HCT116 (cell line): Measurements from ENCODE around the gene RNASE2. TPM values are rescaled to one million over a fixed set of nuclear protein-coding genes. Genes with fewer than 3 reads are reported as not detected.

Source experiments
- ATAC-seq: fragments of 200-7000 bp; cut with Tn5 transposase; 2 replicates; pipeline ENCODE4 v1.9.1; 2020; ENCODE audit warnings: mild to moderate bottlenecking, moderate library complexity
- BruUV-seq: library from RNA; stranded (reverse); fragments of 400-500 nt; replicated peaks from 2 replicates; lab custom pipeline; 2021; lab: Mats Ljungman, UMichigan
- CTCF ChIA-PET: fragments of 300-600 bp; sonication (Branson Sonifier 250); formaldehyde crosslinking; loops from one replicate; lab custom pipeline; 2021; ENCODE audit warnings: antibody characterized with exemption; lab: Charles Lee
- POLR2A ChIA-PET: fragments of 300-600, 350-600 bp; sonication (Branson Sonifier 250); formaldehyde crosslinking; loops from one replicate; lab custom pipeline; 2021; ENCODE audit warnings: antibody characterized with exemption; lab: Charles Lee
- RAD21 ChIA-PET, 2 experiments: fragments of 300-600 bp; sonication (Branson Sonifier 250); formaldehyde crosslinking; loops; one replicate each; lab custom pipeline; 2023; ENCODE audit warnings: low total read pairs in 2 of 2; ENCODE audit not compliant: uncharacterized antibody in 2 of 2, unreplicated experiment in 2 of 2, low non-redundant PET in 1 of 2; lab: Charles Lee
- DNase-seq: peaks from one replicate; pipeline ENCODE4 v3.0.0-alpha.2; 2010; ENCODE audit warnings: low read depth, low spot score
- H2AFZ ChIP-seq: fragments of 200-600 bp; shearing (Covaris generic), sonication (generic); 2 replicates; pipeline ENCODE4 v1.6.1; 2017; ENCODE audit warnings: low read depth, mixed run types, mixed read lengths, antibody characterized with exemption, low read length; ENCODE audit not compliant: poor library complexity, severe bottlenecking
- H3K27ac ChIP-seq: 2 replicates; pipeline ENCODE4 v1.5.1; 2012; ENCODE audit warnings: low read depth, low read length
- H3K27me3 ChIP-seq: fragments of 200-600 bp; sonication (generic); 2 replicates; pipeline ENCODE4 v1.6.1; 2016; ENCODE audit warnings: mixed run types, low read length, mixed read lengths; ENCODE audit not compliant: insufficient read depth
- H3K36me3 ChIP-seq, 2 experiments: fragments of 200-500 bp in 1 of 2; fragments of 200-600 bp in 1 of 2; sonication (Bioruptor generic) in 1 of 2; sonication (generic) in 1 of 2; 2 replicates each; pipeline versions ENCODE4 v1.5.1 to v1.6.1; 2014 to 2016; ENCODE audit warnings: low read length in 2 of 2, inconsistent platforms in 1 of 2, mixed read lengths in 1 of 2, mixed run types in 1 of 2; ENCODE audit not compliant: insufficient read depth in 2 of 2, control insufficient read depth in 1 of 2
- H3K4me1 ChIP-seq, 2 experiments: fragments of 200-600 bp in 1 of 2; sonication (generic) in 1 of 2; 2 replicates each; pipeline versions ENCODE4 v1.5.1 to v1.6.1; 2012 to 2017; ENCODE audit warnings: low read length in 2 of 2, inconsistent platforms in 1 of 2, mild to moderate bottlenecking in 1 of 2, mixed read lengths in 1 of 2, mixed run types in 1 of 2, moderate library complexity in 1 of 2; ENCODE audit not compliant: insufficient read depth in 2 of 2, control insufficient read depth in 1 of 2
- H3K4me2 ChIP-seq: fragments of 200-600 bp; sonication (generic); 2 replicates; pipeline ENCODE4 v1.6.1; 2017; ENCODE audit warnings: mixed run types, low read length, mixed read lengths
- H3K4me3 ChIP-seq, 2 experiments: fragments of 200-600 bp in 1 of 2; sonication (generic) in 1 of 2; replicated peaks in 1 of 2; 2 replicates each; pipeline ENCODE4 v1.5.1; 2011 to 2016; ENCODE audit warnings: low read length in 2 of 2, control low read depth in 1 of 2, low read depth in 1 of 2, mild to moderate bottlenecking in 1 of 2, mixed read lengths in 1 of 2, mixed run types in 1 of 2
- H3K79me2 ChIP-seq: fragments of 200-600 bp; sonication (generic); 2 replicates; pipeline ENCODE4 v1.6.1; 2017; ENCODE audit warnings: mild to moderate bottlenecking, mixed run types, low read length, moderate library complexity, mixed read lengths; ENCODE audit not compliant: insufficient read depth
- H3K9ac ChIP-seq: fragments of 200-600 bp; sonication (generic); 2 replicates; pipeline ENCODE4 v1.6.1; 2016; ENCODE audit warnings: low read length, mixed read lengths
- H3K9me2 ChIP-seq: fragments of 200-600 bp; sonication (generic), shearing (Covaris generic); 2 replicates; pipeline ENCODE4 v1.6.1; 2017; ENCODE audit warnings: mixed run types, mild to moderate bottlenecking, moderate library complexity; ENCODE audit not compliant: insufficient read depth
- H3K9me3 ChIP-seq, 2 experiments: fragments of 200-500 bp in 1 of 2; fragments of 200-600 bp in 1 of 2; sonication (Bioruptor generic) in 1 of 2; sonication (generic) in 1 of 2; 2 replicates each; pipeline ENCODE4 v1.6.1; 2014 to 2017; ENCODE audit warnings: low read length in 2 of 2, mixed read lengths in 2 of 2, inconsistent platforms in 1 of 2, low read depth in 1 of 2, mild to moderate bottlenecking in 1 of 2, mixed run types in 1 of 2, moderate library complexity in 1 of 2; ENCODE audit not compliant: control insufficient read depth in 1 of 2, insufficient read depth in 1 of 2
- H4K20me1 ChIP-seq: fragments of 200-600 bp; sonication (generic), shearing (Covaris generic); 2 replicates; pipeline ENCODE4 v1.6.1; 2017; ENCODE audit warnings: mixed run types, mild to moderate bottlenecking, moderate library complexity; ENCODE audit not compliant: insufficient read depth
- CBX3 ChIP-seq: IDR thresholded peaks from 2 replicates; pipeline ENCODE4 v1.6.1; 2012; ENCODE audit warnings: low read depth
- CEBPB ChIP-seq: IDR thresholded peaks from 2 replicates; pipeline ENCODE4 v1.6.1; 2012; ENCODE audit warnings: low read depth
- CTCF ChIP-seq, 3 experiments: fragments of 200-600 bp in 1 of 3; sonication (generic) in 1 of 3; IDR thresholded peaks in 2 of 3; conservative IDR thresholded peaks in 1 of 3; 2 replicates each; pipeline ENCODE4 v1.5.1; 2012 to 2017; ENCODE audit warnings: low read depth in 2 of 3, low read length in 2 of 3, antibody characterized with exemption in 1 of 3, borderline replicate concordance in 1 of 3, control low read depth in 1 of 3, mild to moderate bottlenecking in 1 of 3, mixed read lengths in 1 of 3, mixed run types in 1 of 3, moderate library complexity in 1 of 3; ENCODE audit not compliant: insufficient read depth in 1 of 3
- EGR1 ChIP-seq: IDR thresholded peaks from 2 replicates; pipeline ENCODE4 v1.6.1; 2012; ENCODE audit warnings: low read depth
- ELF1 ChIP-seq: IDR thresholded peaks from 2 replicates; pipeline ENCODE4 v1.6.1; 2012; ENCODE audit warnings: low read depth, borderline replicate concordance
- FOSL1 ChIP-seq: IDR thresholded peaks from 2 replicates; pipeline ENCODE4 v1.6.1; 2012; ENCODE audit warnings: low read depth
- JUND ChIP-seq: IDR thresholded peaks from 2 replicates; pipeline ENCODE4 v1.6.1; 2012
- POLR2A ChIP-seq: IDR thresholded peaks from 2 replicates; pipeline ENCODE4 v1.7.0; 2011; ENCODE audit warnings: borderline replicate concordance; ENCODE audit not compliant: insufficient read depth, insufficient read length; ENCODE audit errors: extremely low read depth
- POLR2AphosphoS5 ChIP-seq: IDR thresholded peaks from 2 replicates; pipeline ENCODE4 v1.6.1; 2011; ENCODE audit warnings: mild to moderate bottlenecking, low read depth, low read length, moderate library complexity
- RAD21 ChIP-seq: IDR thresholded peaks from 2 replicates; pipeline ENCODE4 v1.6.1; 2012; ENCODE audit warnings: low read depth, mild to moderate bottlenecking
- TCF7L2 ChIP-seq: IDR thresholded peaks from 2 replicates; pipeline ENCODE4 v1.7.0; 2011; ENCODE audit warnings: borderline replicate concordance, inconsistent platforms; ENCODE audit not compliant: insufficient read depth, insufficient read length; ENCODE audit errors: extremely low read depth
- ZBTB33 ChIP-seq: IDR thresholded peaks from 2 replicates; pipeline ENCODE4 v1.6.1; 2011; ENCODE audit warnings: mild to moderate bottlenecking, low read length, moderate library complexity; ENCODE audit not compliant: insufficient replicate concordance; ENCODE audit errors: extremely low read depth
- ZNF274 ChIP-seq: fragments of 200-500 bp; sonication (Bioruptor generic); IDR thresholded peaks from 2 replicates; pipeline ENCODE4 v1.6.1; 2014; ENCODE audit warnings: mild to moderate bottlenecking, low read depth, low read length, inconsistent platforms
- intact Hi-C: fragments of 100-400 bp; cut with micrococcal nuclease; formaldehyde crosslinking; loops from 2 replicates; pipeline ENCODE4 v1.10.0; 2022
- total RNA-seq: library from RNA; stranded (reverse); gene quantifications from one replicate; pipeline ENCODE4 v1.2.1, GENCODE V29; 2021; ENCODE audit not compliant: unreplicated experiment
- TF ChIP-seq, protein P1 (sequence below): IDR thresholded peaks from 2 replicates; pipeline ENCODE4 v1.6.1; 2012

The RNASE2 gene
- total RNA-seq, 1 experiment from 2014 or later, result not detected

- Histone ChIP-seq H3K27ac (no peak overlapping the region), H3K27me3 (no peaks in the 10 kb centered on the region), H3K9me2 (no peaks in the 10 kb centered on the region), H3K9ac (no peak overlapping the region), H3K36me3 (no peaks in the 10 kb centered on the region), H3K4me2 (no peak overlapping the region), H3K4me1 (peaks cover 10 to 14% of the 10 kb centered on the region in 2 experiments), H3K9me3 (no peaks in the 10 kb centered on the region), H3K79me2 (no peaks in the 10 kb centered on the region), H4K20me1 (no peaks in the 10 kb centered on the region), H2AFZ (no peak overlapping the region), H3K4me3 (no peak overlapping the region)
- BruUV-seq, result no TSS peak
- ATAC-seq (no peak), DNase-seq (no peak)
- POLR2A ChIA-PET, result no interaction called here
- intact Hi-C loops, result loop anchor here (10.0 kb wide), 1 partner anchor 364 kb away; no protein-coding TSS in a partner anchor
- CTCF ChIA-PET, result no interaction called here
- TF ChIP-seq CEBPB (no peak), ELF1 (no peak), RAD21 (no peak), EGR1 (no peak), TCF7L2 (no peak), POLR2AphosphoS5 (no peak), POLR2A (no peak), CBX3 (no peak), CTCF (IDR thresholded peaks at IDR 0.05 in 2 of 3, conservative IDR thresholded peaks at IDR 0.05 in 1 of 3; ENCODE audit: borderline replicate concordance in 1 of 3, insufficient read depth in 1 of 3, low read depth in 2 of 3, low read length in 2 of 3) (no peak), ZNF274 (no peak), ZBTB33 (no peak), JUND (no peak), FOSL1 (no peak)
- TF ChIP-seq, protein P1, sequence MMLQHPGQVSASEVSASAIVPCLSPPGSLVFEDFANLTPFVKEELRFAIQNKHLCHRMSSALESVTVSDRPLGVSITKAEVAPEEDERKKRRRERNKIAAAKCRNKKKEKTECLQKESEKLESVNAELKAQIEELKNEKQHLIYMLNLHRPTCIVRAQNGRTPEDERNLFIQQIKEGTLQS, result no peak
- RAD21 ChIA-PET, result no interaction called here
These were observed 23.4 kb downstream of the RNASE2 start for GRCh38 chr14:20978687-20979086.
